Measurements from ENCODE around the gene NUDT2. TPM values are rescaled to one million over a fixed set of nuclear protein-coding genes. Genes with fewer than 3 reads are reported as not detected.

NUDT2 gene
- total RNA-seq, 1 donor from 2014 or later = 25.0 TPM

DNA sequence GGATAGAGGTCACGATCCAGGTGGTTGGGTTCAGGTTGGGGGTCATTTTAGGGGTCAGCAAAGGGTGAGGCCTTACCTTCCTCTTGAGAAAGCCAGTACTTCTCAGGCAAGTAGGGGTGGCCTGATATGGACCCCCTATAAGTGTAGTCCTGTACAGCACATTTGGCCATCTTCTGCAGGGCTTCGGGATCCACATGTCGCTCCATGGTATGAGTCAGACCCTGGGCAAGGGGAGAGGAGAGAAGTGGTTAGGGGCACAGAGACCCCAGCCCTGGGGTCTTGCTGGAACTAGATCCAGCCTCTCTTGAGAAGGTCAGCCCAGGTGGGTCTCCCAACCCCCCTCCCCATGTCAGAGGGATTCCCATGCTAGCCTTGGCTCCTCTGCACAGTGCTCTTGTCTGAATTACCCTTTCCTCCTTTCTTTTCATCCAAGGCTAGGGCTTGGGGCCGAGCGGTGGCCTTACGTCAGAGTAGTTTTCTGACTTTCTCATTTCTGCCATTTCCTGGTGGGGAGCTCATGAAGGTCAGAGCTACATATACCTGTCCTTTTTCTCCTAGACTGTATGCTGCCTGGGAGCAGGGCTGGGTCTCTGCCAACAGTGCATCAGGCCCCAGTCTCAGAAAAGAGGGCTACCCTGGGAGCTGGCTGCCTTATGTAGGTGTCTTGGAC lies 56.3 kb downstream of the NUDT2 start:
- DNase-seq = no peak

DNA sequence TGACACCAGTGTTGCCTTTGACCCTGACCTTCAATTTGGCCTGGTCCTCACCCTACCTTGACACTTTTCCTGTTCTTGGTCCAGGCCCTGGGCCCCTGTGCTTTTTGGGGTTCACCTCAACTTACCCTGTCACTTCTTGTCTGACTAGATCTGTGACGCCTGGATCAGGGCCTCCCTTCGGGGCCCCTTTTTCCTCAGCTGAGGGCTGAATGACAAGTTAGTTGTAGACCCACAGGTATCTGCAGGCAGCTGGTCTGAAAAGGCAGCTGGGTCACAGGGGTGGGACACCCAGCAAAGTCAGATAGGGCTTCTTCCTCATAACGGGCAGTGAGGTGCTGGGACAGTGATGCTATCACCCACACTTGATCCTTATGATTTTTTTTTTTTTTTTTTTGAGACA lies 57.3 kb downstream of the NUDT2 start:
- no peak for DNase-seq

DNA sequence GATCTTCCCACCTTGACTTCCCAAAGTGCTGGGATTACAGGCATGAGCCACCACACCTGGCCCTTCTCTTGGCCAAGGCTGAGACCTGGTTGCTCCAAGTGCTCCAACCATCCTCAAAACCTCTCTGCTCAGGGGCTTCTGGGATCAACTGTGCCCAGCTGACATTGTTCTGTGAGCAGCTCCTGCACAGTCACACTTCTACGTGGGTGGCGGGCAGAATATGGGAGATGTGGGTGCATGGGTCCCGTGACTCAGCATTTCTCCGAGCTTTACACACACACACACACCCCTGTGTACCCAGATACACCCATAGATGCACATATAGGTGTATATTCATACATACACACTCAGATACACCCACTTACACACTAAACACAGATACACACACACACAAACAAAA lies 57.9 kb downstream of the NUDT2 start:
- DNase-seq = no peak

DNA sequence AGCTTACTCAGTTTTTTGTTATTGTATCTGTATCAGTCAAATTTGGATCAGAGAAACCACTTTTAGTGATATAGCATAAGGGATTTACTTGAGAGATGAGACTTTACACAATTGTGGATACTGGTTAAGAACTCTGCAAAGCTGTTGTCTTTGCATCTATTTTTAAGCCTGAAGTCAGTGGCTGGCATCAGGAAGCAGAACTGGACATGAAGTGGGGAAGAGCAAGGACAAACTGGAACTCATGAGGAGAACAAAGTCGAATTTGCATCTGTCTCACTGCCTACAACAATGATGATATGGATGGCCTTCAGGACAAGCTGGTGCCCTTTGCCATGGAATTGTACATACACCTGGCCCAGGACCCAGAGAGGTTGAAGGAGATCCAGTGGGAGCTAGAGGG lies 63.1 kb downstream of the NUDT2 start:
- no peak for DNase-seq

Small RNAs within 50 kb of the gene (small RNA-seq; reads per million reads assigned to genes)
- not detected for gene RF00019 (ENCODE audit: low replicate concordance)
- gene RNU2-50P (ENCODE audit: low replicate concordance) = not detected

Other genes starting within 250 kb of the NUDT2 start
- gene DCAF12, start 202.9 kb upstream of the NUDT2 start, total RNA-seq = 26.3 TPM
- gene UBAP1, start 150.5 kb upstream of the NUDT2 start, total RNA-seq = 33.8 TPM
- 4.9 TPM for gene KIF24, start 301 bp upstream of the NUDT2 start, total RNA-seq
- 25.2 TPM for gene MYORG, start 47.3 kb downstream of the NUDT2 start, total RNA-seq
- 8.4 TPM for gene FAM219A, start 129.0 kb downstream of the NUDT2 start, total RNA-seq
- gene DNAI1, start 129.2 kb downstream of the NUDT2 start, total RNA-seq = not detected
- 4.4 TPM for gene ENHO, start 193.4 kb downstream of the NUDT2 start, total RNA-seq

Measured in tongue (tissue), 3 donors.